Skin of body (tissue), 2 donors: ENCODE measurements around the gene AMPH. TPM values are rescaled to one million over a fixed set of nuclear protein-coding genes. Genes with fewer than 3 reads are reported as not detected.

Source experiments
- DNase-seq: peaks from one replicate; lab custom pipeline; 2025; lab: John Stamatoyannopoulos, UW
- total RNA-seq: library from RNA; depleted of rRNA; stranded (reverse); fragments of >200 nt; gene quantifications from one replicate; pipeline ENCODE4 v1.2.3, GENCODE V29; 2014

Gene AMPH
- total RNA-seq, result 3.5 TPM

GRCh38 chr7:38630720-38631673 is at the start of gene AMPH:
AMPH (minus strand) TSS chr7:38631373; CDS start chr7:38631351, 22 bp downstream.
- DNase-seq, result peak; percentile 67

- DNase-seq, result no peak
Observed at GRCh38 chr7:38679419-38679818, 48.2 kb upstream of the AMPH start.

- no peak for DNase-seq
Observed at GRCh38 chr7:38678698-38679054, 47.5 kb upstream of the AMPH start.

GRCh38 chr7:38677981-38678697 is 47.0 kb upstream of the AMPH start:
- no peak for DNase-seq

- no peak for DNase-seq
Observed at GRCh38 chr7:38675494-38676106, 44.4 kb upstream of the AMPH start.

- DNase-seq, result no peak
Observed at GRCh38 chr7:38674513-38674912, 43.3 kb upstream of the AMPH start.

GRCh38 chr7:38673795-38674194 is 42.6 kb upstream of the AMPH start:
- no peak for DNase-seq

GRCh38 chr7:38671911-38672905 is 41.0 kb upstream of the AMPH start:
- no peak for DNase-seq

GRCh38 chr7:38669965-38670520 is 38.9 kb upstream of the AMPH start:
- no peak for DNase-seq

- no peak for DNase-seq
Observed at GRCh38 chr7:38664972-38665371, 33.8 kb upstream of the AMPH start.

- DNase-seq, result no peak
Observed at GRCh38 chr7:38660427-38661099, 29.4 kb upstream of the AMPH start.

GRCh38 chr7:38659931-38660330 is 28.8 kb upstream of the AMPH start:
- DNase-seq, result no peak

- DNase-seq, result no peak
Observed at GRCh38 chr7:38658921-38659320, 27.7 kb upstream of the AMPH start.

GRCh38 chr7:38656968-38657367 is 25.8 kb upstream of the AMPH start:
- no peak for DNase-seq

- no peak for DNase-seq
Observed at GRCh38 chr7:38655833-38656774, 24.9 kb upstream of the AMPH start.

GRCh38 chr7:38637957-38638356 is 6.8 kb upstream of the AMPH start:
- DNase-seq, result no peak

GRCh38 chr7:38632411-38632810 is 1.2 kb upstream of the AMPH start:
- no peak for DNase-seq

- DNase-seq, result no peak
Observed at GRCh38 chr7:38629651-38630510, 1.3 kb downstream of the AMPH start.
